Measurements from ENCODE around the gene JPH2.

Gene JPH2

DNA sequence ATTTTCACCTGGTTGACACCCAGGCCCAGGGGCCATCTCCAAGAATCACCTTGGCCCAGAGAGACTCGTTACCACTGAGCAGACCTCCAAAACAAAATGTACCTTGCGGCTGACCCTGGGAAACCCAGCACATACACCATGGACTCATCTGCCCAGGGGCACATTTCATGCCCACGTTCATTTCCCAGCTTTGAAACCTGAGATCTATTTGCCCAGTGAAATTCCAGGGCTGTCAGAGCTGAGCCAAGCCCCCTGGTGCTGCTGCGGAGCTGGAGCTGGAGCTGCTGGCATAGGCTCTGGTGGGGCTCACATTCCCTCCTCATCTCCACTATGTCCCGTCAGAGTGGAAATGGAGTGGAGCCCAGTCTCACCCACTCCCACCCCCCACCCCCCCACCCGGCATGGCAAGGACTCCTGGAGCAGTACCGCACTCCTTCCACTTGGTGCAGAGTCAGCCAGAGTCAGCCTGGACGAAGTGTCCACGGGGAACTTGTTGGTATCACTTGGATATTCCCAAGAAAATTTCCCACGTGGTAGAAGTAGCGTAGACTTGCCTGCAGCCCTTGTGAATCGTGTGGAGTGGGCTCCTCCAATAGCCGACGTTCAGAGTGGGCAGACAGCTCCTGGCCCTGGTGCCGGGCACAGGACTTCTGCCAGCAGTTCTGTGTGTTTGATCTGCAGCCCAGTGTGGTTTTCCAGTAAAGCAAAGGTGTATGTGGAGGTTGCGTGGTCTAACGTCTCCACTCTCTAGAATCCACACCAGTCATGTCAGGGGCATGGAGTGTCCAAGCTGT lies 41.7 kb upstream of the JPH2 start:
- no peak for TF ChIP-seq POLR2AphosphoS5 (IDR thresholded peaks at IDR 0.05; ENCODE audit: low read depth)
- TF ChIP-seq, protein P1, sequence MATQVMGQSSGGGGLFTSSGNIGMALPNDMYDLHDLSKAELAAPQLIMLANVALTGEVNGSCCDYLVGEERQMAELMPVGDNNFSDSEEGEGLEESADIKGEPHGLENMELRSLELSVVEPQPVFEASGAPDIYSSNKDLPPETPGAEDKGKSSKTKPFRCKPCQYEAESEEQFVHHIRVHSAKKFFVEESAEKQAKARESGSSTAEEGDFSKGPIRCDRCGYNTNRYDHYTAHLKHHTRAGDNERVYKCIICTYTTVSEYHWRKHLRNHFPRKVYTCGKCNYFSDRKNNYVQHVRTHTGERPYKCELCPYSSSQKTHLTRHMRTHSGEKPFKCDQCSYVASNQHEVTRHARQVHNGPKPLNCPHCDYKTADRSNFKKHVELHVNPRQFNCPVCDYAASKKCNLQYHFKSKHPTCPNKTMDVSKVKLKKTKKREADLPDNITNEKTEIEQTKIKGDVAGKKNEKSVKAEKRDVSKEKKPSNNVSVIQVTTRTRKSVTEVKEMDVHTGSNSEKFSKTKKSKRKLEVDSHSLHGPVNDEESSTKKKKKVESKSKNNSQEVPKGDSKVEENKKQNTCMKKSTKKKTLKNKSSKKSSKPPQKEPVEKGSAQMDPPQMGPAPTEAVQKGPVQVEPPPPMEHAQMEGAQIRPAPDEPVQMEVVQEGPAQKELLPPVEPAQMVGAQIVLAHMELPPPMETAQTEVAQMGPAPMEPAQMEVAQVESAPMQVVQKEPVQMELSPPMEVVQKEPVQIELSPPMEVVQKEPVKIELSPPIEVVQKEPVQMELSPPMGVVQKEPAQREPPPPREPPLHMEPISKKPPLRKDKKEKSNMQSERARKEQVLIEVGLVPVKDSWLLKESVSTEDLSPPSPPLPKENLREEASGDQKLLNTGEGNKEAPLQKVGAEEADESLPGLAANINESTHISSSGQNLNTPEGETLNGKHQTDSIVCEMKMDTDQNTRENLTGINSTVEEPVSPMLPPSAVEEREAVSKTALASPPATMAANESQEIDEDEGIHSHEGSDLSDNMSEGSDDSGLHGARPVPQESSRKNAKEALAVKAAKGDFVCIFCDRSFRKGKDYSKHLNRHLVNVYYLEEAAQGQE (IDR thresholded peaks at IDR 0.05; ENCODE audit: insufficient replicate concordance, low read depth) = no peak
- TF ChIP-seq, protein P2, sequence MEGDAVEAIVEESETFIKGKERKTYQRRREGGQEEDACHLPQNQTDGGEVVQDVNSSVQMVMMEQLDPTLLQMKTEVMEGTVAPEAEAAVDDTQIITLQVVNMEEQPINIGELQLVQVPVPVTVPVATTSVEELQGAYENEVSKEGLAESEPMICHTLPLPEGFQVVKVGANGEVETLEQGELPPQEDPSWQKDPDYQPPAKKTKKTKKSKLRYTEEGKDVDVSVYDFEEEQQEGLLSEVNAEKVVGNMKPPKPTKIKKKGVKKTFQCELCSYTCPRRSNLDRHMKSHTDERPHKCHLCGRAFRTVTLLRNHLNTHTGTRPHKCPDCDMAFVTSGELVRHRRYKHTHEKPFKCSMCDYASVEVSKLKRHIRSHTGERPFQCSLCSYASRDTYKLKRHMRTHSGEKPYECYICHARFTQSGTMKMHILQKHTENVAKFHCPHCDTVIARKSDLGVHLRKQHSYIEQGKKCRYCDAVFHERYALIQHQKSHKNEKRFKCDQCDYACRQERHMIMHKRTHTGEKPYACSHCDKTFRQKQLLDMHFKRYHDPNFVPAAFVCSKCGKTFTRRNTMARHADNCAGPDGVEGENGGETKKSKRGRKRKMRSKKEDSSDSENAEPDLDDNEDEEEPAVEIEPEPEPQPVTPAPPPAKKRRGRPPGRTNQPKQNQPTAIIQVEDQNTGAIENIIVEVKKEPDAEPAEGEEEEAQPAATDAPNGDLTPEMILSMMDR (IDR thresholded peaks at IDR 0.05; ENCODE audit: insufficient read depth, low read length) = no peak
- TF ChIP-seq SPI1 (IDR thresholded peaks at IDR 0.05; ENCODE audit: borderline replicate concordance, low read depth) = no peak
- no peak for TF ChIP-seq GABPA (IDR thresholded peaks at IDR 0.05; ENCODE audit: low read depth)
- Histone ChIP-seq H3K27me3 (ENCODE audit: insufficient read depth, poor library complexity, severe bottlenecking) (no peaks in the 10 kb centered on the region), H3K27ac (replicated peaks) (no peak overlapping the region), H3K4me3 (replicated peaks; ENCODE audit: insufficient read depth, low read length) (no peak overlapping the region)
- no peak for DNase-seq (ENCODE audit: low read depth in 1 of 2, low spot score in 1 of 2)

DNA sequence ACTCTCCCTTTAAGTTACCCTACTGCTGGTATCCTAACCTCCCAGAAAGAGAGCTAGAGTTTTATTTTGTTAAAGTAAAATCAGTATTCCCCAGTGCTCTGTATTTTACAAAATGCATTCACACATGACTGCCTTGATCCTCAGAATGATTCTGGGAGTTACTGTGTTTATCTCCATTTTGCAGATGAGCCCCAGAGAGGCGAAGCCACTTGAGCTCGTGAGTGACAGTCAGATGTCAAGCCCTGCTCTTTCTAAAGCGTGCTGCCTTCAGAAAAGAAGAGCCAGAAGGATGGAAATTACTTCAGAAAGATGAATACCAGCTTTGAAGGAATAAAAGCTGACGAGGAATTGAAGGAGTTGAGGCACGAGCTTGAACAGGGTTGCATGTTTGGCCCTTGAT lies 37.6 kb upstream of the JPH2 start:
- Histone ChIP-seq H3K27ac (replicated peaks) (no peak overlapping the region), H3K4me3 (replicated peaks; ENCODE audit: insufficient read depth, low read length) (no peak overlapping the region), H3K27me3 (ENCODE audit: insufficient read depth, poor library complexity, severe bottlenecking) (no peaks in the 10 kb centered on the region)
- DNase-seq (ENCODE audit: low read depth in 1 of 2, low spot score in 1 of 2) = no peak
- TF ChIP-seq, protein P1 (IDR thresholded peaks at IDR 0.05; ENCODE audit: insufficient replicate concordance, low read depth) = no peak
- TF ChIP-seq POLR2AphosphoS5 (IDR thresholded peaks at IDR 0.05; ENCODE audit: low read depth) (no peak), GABPA (IDR thresholded peaks at IDR 0.05; ENCODE audit: low read depth) (no peak), SPI1 (IDR thresholded peaks at IDR 0.05; ENCODE audit: borderline replicate concordance, low read depth) (no peak)
- TF ChIP-seq, protein P2 (IDR thresholded peaks at IDR 0.05; ENCODE audit: insufficient read depth, low read length) = no peak

DNA sequence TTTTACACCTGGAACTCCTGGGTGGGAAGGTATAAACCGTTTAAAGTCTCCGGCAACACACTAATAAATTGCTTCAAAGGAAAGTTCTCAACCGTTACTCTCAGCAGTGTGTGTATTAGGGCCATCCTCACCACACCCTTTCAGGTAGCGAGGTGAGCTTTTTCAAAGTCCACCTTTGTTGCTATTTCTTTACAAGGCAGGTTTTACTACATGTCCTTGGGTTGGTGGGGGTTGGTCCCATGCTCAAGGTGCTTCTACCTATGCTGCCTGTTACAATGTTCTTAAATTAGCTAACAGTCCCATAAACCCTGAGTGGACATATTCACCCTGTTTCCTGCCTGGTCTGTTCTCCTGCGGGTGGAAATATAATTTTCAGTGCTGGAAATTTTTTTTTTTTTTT lies 36.7 kb upstream of the JPH2 start:
- Histone ChIP-seq H3K27ac (replicated peaks) (no peak overlapping the region), H3K4me3 (replicated peaks; ENCODE audit: insufficient read depth, low read length) (no peak overlapping the region), H3K27me3 (ENCODE audit: insufficient read depth, poor library complexity, severe bottlenecking) (no peaks in the 10 kb centered on the region)
- TF ChIP-seq GABPA (IDR thresholded peaks at IDR 0.05; ENCODE audit: low read depth) (no peak), POLR2AphosphoS5 (IDR thresholded peaks at IDR 0.05; ENCODE audit: low read depth) (no peak), SPI1 (IDR thresholded peaks at IDR 0.05; ENCODE audit: borderline replicate concordance, low read depth) (no peak)
- TF ChIP-seq, protein P2 (IDR thresholded peaks at IDR 0.05; ENCODE audit: insufficient read depth, low read length) = no peak
- TF ChIP-seq, protein P1 (IDR thresholded peaks at IDR 0.05; ENCODE audit: insufficient replicate concordance, low read depth) = no peak
- DNase-seq (ENCODE audit: low read depth in 1 of 2, low spot score in 1 of 2) = no peak

Measured in HL-60 (cell line).